Sigmoid colon (tissue), 7 donors: ENCODE measurements around the gene ZNF350. TPM values are rescaled to one million over a fixed set of nuclear protein-coding genes. Genes with fewer than 3 reads are reported as not detected.
"Not testable (repeated sequence)": the region's sequence is repeated elsewhere in the genome, so short reads cannot be mapped to it uniquely, and the experiment has no call there.

Source experiments
- DNase-seq: peaks from one replicate; pipeline ENCODE4 v3.0.0-alpha.2; 2019
- H3K27ac ChIP-seq, 4 donors: fragments of 200-600 bp; sonication (generic); one replicate each; pipeline ENCODE4 v1.5.1; 2016 to 2019; ENCODE audit warnings: mild to moderate bottlenecking in 1 of 4
- H3K27me3 ChIP-seq, 3 donors: fragments of 200-600 bp; sonication (generic); one replicate each; pipeline ENCODE4 v1.5.1; 2019; ENCODE audit warnings: mild to moderate bottlenecking in 1 of 3
- H3K36me3 ChIP-seq, 4 donors: fragments of 200-600 bp; sonication (generic); one replicate each; pipeline ENCODE4 v1.5.1; 2016 to 2019
- H3K4me1 ChIP-seq, 4 donors: fragments of 200-600 bp; sonication (generic); one replicate each; pipeline ENCODE4 v1.5.1; 2017 to 2019
- H3K4me3 ChIP-seq, 4 donors: fragments of 200-600 bp; sonication (generic); one replicate each; pipeline ENCODE4 v1.5.1; 2017 to 2019; ENCODE audit warnings: mild to moderate bottlenecking in 2 of 4, moderate library complexity in 1 of 4
- H3K9me3 ChIP-seq, 4 donors: fragments of 200-600 bp in 3 of 4; sonication (generic) in 3 of 4; one replicate each; pipeline versions ENCODE4 v1.5.1 to v1.6.1; 2013 to 2019
- CTCF ChIP-seq, 4 experiments: fragments of 450-650 bp in 3 of 4; fragments of 200-600 bp in 1 of 4; IDR thresholded peaks; one replicate each; pipeline ENCODE4 v1.5.1; 2016 to 2019; ENCODE audit warnings: antibody characterized with exemption in 4 of 4, mild to moderate bottlenecking in 3 of 4, moderate library complexity in 2 of 4
- EP300 ChIP-seq, 4 donors: sonication (generic); formaldehyde crosslinking; IDR thresholded peaks; one replicate each; pipeline ENCODE4 v1.6.1; 2017; ENCODE audit warnings: antibody characterized with exemption in 4 of 4
- POLR2A ChIP-seq, 2 donors: fragments of 450-650 bp; IDR thresholded peaks; one replicate each; pipeline ENCODE4 v1.6.1; 2016; ENCODE audit warnings: antibody characterized with exemption in 2 of 2, mild to moderate bottlenecking in 2 of 2, moderate library complexity in 2 of 2
- POLR2AphosphoS5 ChIP-seq, 4 donors: sonication (generic); formaldehyde crosslinking; IDR thresholded peaks; one replicate each; pipeline ENCODE4 v1.6.1; 2017; ENCODE audit warnings: antibody characterized with exemption in 4 of 4
- WGBS, 2 donors: extraction: QIAGEN DNeasy Blood & Tissue Kit; methylation state at CpG; one replicate each; pipeline ENCODE4 v1.1.7; 2013; 5-methylcytosine and 5-hydroxymethylcytosine counted together
- intact Hi-C: fragments of 100-400 bp; cut with DNase I; formaldehyde crosslinking; loops from one replicate; pipeline ENCODE4 v1.15.1; 2023
- polyA plus RNA-seq, 3 donors: library from polyadenylated mRNA; stranded (reverse); fragments of 200-250 nt; gene quantifications; one replicate each; pipeline ENCODE4 v1.2.3, GENCODE V29; 2013
- total RNA-seq, 4 donors: library from RNA; depleted of rRNA; stranded (reverse); fragments of >200 nt; gene quantifications; one replicate each; pipeline ENCODE4 v1.1.0, GENCODE V29; 2016
- donor health status: healthy with polysubstance abuse.
- donor health status: Bipolar disorder and iron deficiency.
- donor health status: healthy.

ZNF350 gene
- total RNA-seq (10 to 100 TPM; 11.0 to 19.7 (median 14.9) TPM), polyA plus RNA-seq (10 to 100 TPM in 1 of 3 donors, 1 to 10 TPM in 2; 6.6 to 13.2 (median 9.5) TPM)

- intact Hi-C loops, result loop anchor here (1.0 to 5.0 kb wide), 6 partner anchors 22 to 109 kb away; partner anchors contain the start of genes ZNF432, ZNF577, ZNF614 and ZNF615
- peaks cover 0 to 13% (median 3%) of the 10 kb centered on the region in 4 donors for H3K36me3 ChIP-seq
- peaks cover 0 to 17% (median 14%) of the 10 kb centered on the region in 4 donors for H3K4me1 ChIP-seq
- TF ChIP-seq POLR2A (IDR thresholded peaks at IDR 0.05) (no peak), CTCF (IDR thresholded peaks at IDR 0.05) (no peak), POLR2AphosphoS5 (IDR thresholded peaks at IDR 0.05) (peak; percentile 43 to 89 (median 78)), EP300 (IDR thresholded peaks at IDR 0.05) (peak in 2 of 4 donors; percentile 32 to 57)
- H3K4me3 ChIP-seq, result peak within 1 kb of the TSS; percentile 65 to 91 (median 72)
- peaks cover 0 to 16% (median 11%) of the 10 kb centered on the region in 4 donors for H3K9me3 ChIP-seq
- peak; percentile 94 for DNase-seq
- WGBS, 2 donors, result 3% methylated on average over 33 of the region's 33 CpGs
- H3K27me3 ChIP-seq, result no peaks in the 10 kb centered on the region
- peak within 1 kb of the TSS; percentile 74 to 84 (median 78) for H3K27ac ChIP-seq
Observed at GRCh38 chr19:51986309-51987291, at the start of gene ZNF350. Gene ZNF350, minus strand, starts transcription at chr19:51986840. Its CDS starts 12,480 bp downstream, at chr19:51974360.

GRCh38 chr19:52034051-52034728, 47.5 kb upstream of the ZNF350 start:
- intact Hi-C loops, result no loop called here
- WGBS, 2 donors, result 97 to 98% methylated on average over 12 of the region's 12 CpGs
- peaks cover 44 to 61% (median 54%) of the 10 kb centered on the region in 4 donors for H3K9me3 ChIP-seq
- DNase-seq, result no peak
- H3K36me3 ChIP-seq, result peaks cover 52 to 62% (median 56%) of the 10 kb centered on the region in 4 donors
- H3K4me1 ChIP-seq, result peaks cover 0 to under 1% (median 0%) of the 10 kb centered on the region in 4 donors
- H3K27me3 ChIP-seq, result no peaks in the 10 kb centered on the region
- H3K4me3 ChIP-seq, result no peak overlapping the region
- H3K27ac ChIP-seq, result no peak overlapping the region
- TF ChIP-seq EP300 (IDR thresholded peaks at IDR 0.05) (no peak), CTCF (IDR thresholded peaks at IDR 0.05) (no peak), POLR2AphosphoS5 (IDR thresholded peaks at IDR 0.05) (no peak), POLR2A (IDR thresholded peaks at IDR 0.05) (no peak)

GRCh38 chr19:52028780-52029123, 42.1 kb upstream of the ZNF350 start:
- 19 to 20% methylated on average over 5 of the region's 5 CpGs for WGBS, 2 donors
- Histone ChIP-seq H3K4me3 (peak overlapping the region; percentile 57 to 87 (median 71)), H3K9me3 (peaks cover 17 to 29% (median 21%) of the 10 kb centered on the region in 4 donors), H3K36me3 (peaks cover 8 to 32% (median 19%) of the 10 kb centered on the region in 4 donors), H3K27ac (peak overlapping the region; percentile 90 to 94 (median 92)), H3K27me3 (no peaks in the 10 kb centered on the region), H3K4me1 (peaks cover 0 to 23% (median 14%) of the 10 kb centered on the region in 4 donors)
- TF ChIP-seq CTCF (IDR thresholded peaks at IDR 0.05) (no peak), POLR2AphosphoS5 (IDR thresholded peaks at IDR 0.05) (no peak), POLR2A (IDR thresholded peaks at IDR 0.05) (no peak), EP300 (IDR thresholded peaks at IDR 0.05) (no peak)
- intact Hi-C loops, result loop anchor here (1.0 to 2.0 kb wide), 3 partner anchors 20 to 42 kb away; partner anchors contain the start of genes ZNF350, ZNF432 and ZNF615
- DNase-seq, result no peak

GRCh38 chr19:52028027-52028779, 41.6 kb upstream of the ZNF350 start, which contains the start of gene ZNF614:
Gene ZNF614, minus strand, starts transcription at chr19:52028379. Its CDS starts 2,634 bp downstream, at chr19:52025745.
- intact Hi-C loops, result loop anchor here (1.0 to 2.0 kb wide), 3 partner anchors 20 to 42 kb away; partner anchors contain the start of genes ZNF350, ZNF432 and ZNF615
- Histone ChIP-seq H3K27me3 (no peaks in the 10 kb centered on the region), H3K4me3 (peak within 1 kb of the TSS; percentile 57 to 87 (median 71)), H3K36me3 (peaks cover 6 to 32% (median 21%) of the 10 kb centered on the region in 4 donors), H3K4me1 (peaks cover 0 to 23% (median 14%) of the 10 kb centered on the region in 4 donors), H3K9me3 (peaks cover 12 to 25% (median 16%) of the 10 kb centered on the region in 4 donors), H3K27ac (peak within 1 kb of the TSS; percentile 90 to 94 (median 92))
- DNase-seq, result peak; percentile 90
- TF ChIP-seq POLR2A (IDR thresholded peaks at IDR 0.05), result peak; percentile 9 to 59
- peak; percentile 69 to 89 (median 80) for TF ChIP-seq POLR2AphosphoS5 (IDR thresholded peaks at IDR 0.05)
- no peak for TF ChIP-seq EP300 (IDR thresholded peaks at IDR 0.05)
- no peak for TF ChIP-seq CTCF (IDR thresholded peaks at IDR 0.05)
- 0% methylated on average over 53 of the region's 53 CpGs for WGBS, 2 donors

GRCh38 chr19:52026255-52026990, 39.8 kb upstream of the ZNF350 start:
- intact Hi-C loops, H3K27ac ChIP-seq, DNase-seq, H3K27me3 ChIP-seq, H3K4me3 ChIP-seq: not testable (repeated sequence)
- WGBS, 2 donors, result 89 to 91% methylated on average over 15 of the region's 15 CpGs
- H3K4me1 ChIP-seq, result peaks cover 0 to 23% (median 14%) of the 10 kb centered on the region in 4 donors
- H3K9me3 ChIP-seq, result peaks cover 0 to 16% (median 2%) of the 10 kb centered on the region in 4 donors
- peaks cover 6 to 48% (median 28%) of the 10 kb centered on the region in 4 donors for H3K36me3 ChIP-seq
